HCT116 (cell line): ENCODE measurements around the gene RSPH6A. TPM values are rescaled to one million over a fixed set of nuclear protein-coding genes. Genes with fewer than 3 reads are reported as not detected.

Source experiments
- ATAC-seq: fragments of 200-7000 bp; cut with Tn5 transposase; 2 replicates; pipeline ENCODE4 v1.9.1; 2020; ENCODE audit warnings: mild to moderate bottlenecking, moderate library complexity
- BruUV-seq: library from RNA; stranded (reverse); fragments of 400-500 nt; replicated peaks from 2 replicates; lab custom pipeline; 2021; lab: Mats Ljungman, UMichigan
- CTCF ChIA-PET: fragments of 300-600 bp; sonication (Branson Sonifier 250); formaldehyde crosslinking; loops from one replicate; lab custom pipeline; 2021; ENCODE audit warnings: antibody characterized with exemption; lab: Charles Lee
- POLR2A ChIA-PET: fragments of 300-600, 350-600 bp; sonication (Branson Sonifier 250); formaldehyde crosslinking; loops from one replicate; lab custom pipeline; 2021; ENCODE audit warnings: antibody characterized with exemption; lab: Charles Lee
- RAD21 ChIA-PET, 2 experiments: fragments of 300-600 bp; sonication (Branson Sonifier 250); formaldehyde crosslinking; loops; one replicate each; lab custom pipeline; 2023; ENCODE audit warnings: low total read pairs in 2 of 2; ENCODE audit not compliant: uncharacterized antibody in 2 of 2, unreplicated experiment in 2 of 2, low non-redundant PET in 1 of 2; lab: Charles Lee
- DNase-seq: peaks from one replicate; pipeline ENCODE4 v3.0.0-alpha.2; 2010; ENCODE audit warnings: low read depth, low spot score
- H2AFZ ChIP-seq: fragments of 200-600 bp; shearing (Covaris generic), sonication (generic); 2 replicates; pipeline ENCODE4 v1.6.1; 2017; ENCODE audit warnings: low read depth, mixed run types, mixed read lengths, antibody characterized with exemption, low read length; ENCODE audit not compliant: poor library complexity, severe bottlenecking
- H3K27ac ChIP-seq: 2 replicates; pipeline ENCODE4 v1.5.1; 2012; ENCODE audit warnings: low read depth, low read length
- H3K27me3 ChIP-seq: fragments of 200-600 bp; sonication (generic); 2 replicates; pipeline ENCODE4 v1.6.1; 2016; ENCODE audit warnings: mixed run types, low read length, mixed read lengths; ENCODE audit not compliant: insufficient read depth
- H3K36me3 ChIP-seq, 2 experiments: fragments of 200-500 bp in 1 of 2; fragments of 200-600 bp in 1 of 2; sonication (Bioruptor generic) in 1 of 2; sonication (generic) in 1 of 2; 2 replicates each; pipeline versions ENCODE4 v1.5.1 to v1.6.1; 2014 to 2016; ENCODE audit warnings: low read length in 2 of 2, inconsistent platforms in 1 of 2, mixed read lengths in 1 of 2, mixed run types in 1 of 2; ENCODE audit not compliant: insufficient read depth in 2 of 2, control insufficient read depth in 1 of 2
- H3K4me1 ChIP-seq, 2 experiments: fragments of 200-600 bp in 1 of 2; sonication (generic) in 1 of 2; 2 replicates each; pipeline versions ENCODE4 v1.5.1 to v1.6.1; 2012 to 2017; ENCODE audit warnings: low read length in 2 of 2, inconsistent platforms in 1 of 2, mild to moderate bottlenecking in 1 of 2, mixed read lengths in 1 of 2, mixed run types in 1 of 2, moderate library complexity in 1 of 2; ENCODE audit not compliant: insufficient read depth in 2 of 2, control insufficient read depth in 1 of 2
- H3K4me2 ChIP-seq: fragments of 200-600 bp; sonication (generic); 2 replicates; pipeline ENCODE4 v1.6.1; 2017; ENCODE audit warnings: mixed run types, low read length, mixed read lengths
- H3K4me3 ChIP-seq, 2 experiments: fragments of 200-600 bp in 1 of 2; sonication (generic) in 1 of 2; replicated peaks in 1 of 2; 2 replicates each; pipeline ENCODE4 v1.5.1; 2011 to 2016; ENCODE audit warnings: low read length in 2 of 2, control low read depth in 1 of 2, low read depth in 1 of 2, mild to moderate bottlenecking in 1 of 2, mixed read lengths in 1 of 2, mixed run types in 1 of 2
- H3K79me2 ChIP-seq: fragments of 200-600 bp; sonication (generic); 2 replicates; pipeline ENCODE4 v1.6.1; 2017; ENCODE audit warnings: mild to moderate bottlenecking, mixed run types, low read length, moderate library complexity, mixed read lengths; ENCODE audit not compliant: insufficient read depth
- H3K9ac ChIP-seq: fragments of 200-600 bp; sonication (generic); 2 replicates; pipeline ENCODE4 v1.6.1; 2016; ENCODE audit warnings: low read length, mixed read lengths
- H3K9me2 ChIP-seq: fragments of 200-600 bp; sonication (generic), shearing (Covaris generic); 2 replicates; pipeline ENCODE4 v1.6.1; 2017; ENCODE audit warnings: mixed run types, mild to moderate bottlenecking, moderate library complexity; ENCODE audit not compliant: insufficient read depth
- H3K9me3 ChIP-seq, 2 experiments: fragments of 200-500 bp in 1 of 2; fragments of 200-600 bp in 1 of 2; sonication (Bioruptor generic) in 1 of 2; sonication (generic) in 1 of 2; 2 replicates each; pipeline ENCODE4 v1.6.1; 2014 to 2017; ENCODE audit warnings: low read length in 2 of 2, mixed read lengths in 2 of 2, inconsistent platforms in 1 of 2, low read depth in 1 of 2, mild to moderate bottlenecking in 1 of 2, mixed run types in 1 of 2, moderate library complexity in 1 of 2; ENCODE audit not compliant: control insufficient read depth in 1 of 2, insufficient read depth in 1 of 2
- H4K20me1 ChIP-seq: fragments of 200-600 bp; sonication (generic), shearing (Covaris generic); 2 replicates; pipeline ENCODE4 v1.6.1; 2017; ENCODE audit warnings: mixed run types, mild to moderate bottlenecking, moderate library complexity; ENCODE audit not compliant: insufficient read depth
- CBX3 ChIP-seq: IDR thresholded peaks from 2 replicates; pipeline ENCODE4 v1.6.1; 2012; ENCODE audit warnings: low read depth
- EZH2 ChIP-seq: fragments of 200-600 bp; sonication (generic); IDR thresholded peaks from 2 replicates; pipeline ENCODE4 v1.6.1; 2017; ENCODE audit warnings: antibody characterized with exemption, mixed run types
- FOSL1 ChIP-seq: IDR thresholded peaks from 2 replicates; pipeline ENCODE4 v1.6.1; 2012; ENCODE audit warnings: low read depth
- MAX ChIP-seq: IDR thresholded peaks from 2 replicates; pipeline ENCODE4 v1.6.1; 2012
- POLR2A ChIP-seq: IDR thresholded peaks from 2 replicates; pipeline ENCODE4 v1.7.0; 2011; ENCODE audit warnings: borderline replicate concordance; ENCODE audit not compliant: insufficient read depth, insufficient read length; ENCODE audit errors: extremely low read depth
- POLR2AphosphoS5 ChIP-seq: IDR thresholded peaks from 2 replicates; pipeline ENCODE4 v1.6.1; 2011; ENCODE audit warnings: mild to moderate bottlenecking, low read depth, low read length, moderate library complexity
- SP1 ChIP-seq: IDR thresholded peaks from 2 replicates; pipeline ENCODE4 v1.6.1; 2012; ENCODE audit warnings: low read depth
- TCF7L2 ChIP-seq: IDR thresholded peaks from 2 replicates; pipeline ENCODE4 v1.7.0; 2011; ENCODE audit warnings: borderline replicate concordance, inconsistent platforms; ENCODE audit not compliant: insufficient read depth, insufficient read length; ENCODE audit errors: extremely low read depth
- YY1 ChIP-seq: IDR thresholded peaks from 2 replicates; pipeline ENCODE4 v1.6.1; 2011; ENCODE audit warnings: low read length, low read depth, moderate library complexity, mild to moderate bottlenecking; ENCODE audit not compliant: insufficient replicate concordance; ENCODE audit errors: extremely low read depth
- ZFX ChIP-seq: fragments of 450-650 bp; IDR thresholded peaks from 2 replicates; pipeline ENCODE4 v1.6.1; 2017
- intact Hi-C: fragments of 100-400 bp; cut with micrococcal nuclease; formaldehyde crosslinking; loops from 2 replicates; pipeline ENCODE4 v1.10.0; 2022
- total RNA-seq: library from RNA; stranded (reverse); gene quantifications from one replicate; pipeline ENCODE4 v1.2.1, GENCODE V29; 2021; ENCODE audit not compliant: unreplicated experiment

The RSPH6A gene
- total RNA-seq, 1 experiment from 2014 or later, result 0.57 TPM

- RAD21 ChIA-PET, result interaction anchor here (0.7 to 1.3 kb wide), 3 partner anchors 18 to 23 kb away, joined by 4 to 6 read pairs (median 4); partner anchors contain the start of gene IRF2BP1 (in 1 of the 2)
- CTCF ChIA-PET, result interaction anchor here (0.5 to 3.6 kb wide), 12 partner anchors 13 to 215 kb away, joined by 3 to 45 read pairs (median 6); partner anchors contain the start of genes IGFL4, IRF2BP1, MYPOP and SIX5
- Histone ChIP-seq H2AFZ (peak overlapping the region; percentile 29), H3K36me3 (peaks cover 11 to 15% of the 10 kb centered on the region in 2 experiments; a peak in 3 of 4 replicates), H4K20me1 (no peaks in the 10 kb centered on the region), H3K27me3 (no peaks in the 10 kb centered on the region), H3K9me3 (no peaks in the 10 kb centered on the region), H3K4me1 (peaks cover 11 to 35% of the 10 kb centered on the region in 2 experiments), H3K27ac (peak overlapping the region; percentile 61), H3K4me3 (peak overlapping the region; percentile 91 to 93), H3K79me2 (peaks cover 44% of the 10 kb centered on the region), H3K9me2 (no peaks in the 10 kb centered on the region), H3K9ac (peak overlapping the region; percentile 66), H3K4me2 (peak overlapping the region; percentile 81)
- ATAC-seq, result no peak; the same call in 1 of the 2 replicates
- peak; percentile 6 for TF ChIP-seq POLR2A
- no peak for TF ChIP-seq CBX3
- POLR2A ChIA-PET, result interaction anchor here (0.6 to 2.9 kb wide), 14 partner anchors 9 to 156 kb away, joined by 3 to 24 read pairs (median 3); partner anchors contain the start of genes CCDC61, IRF2BP1, MYPOP and NANOS2
- intact Hi-C loops, result loop anchor here (1.0 kb wide), 1 partner anchor 23 kb away; the partner anchor contains the start of gene IRF2BP1
- BruUV-seq, result TSS peak; percentile 48
- no peak for DNase-seq
Observed at GRCh38 chr19:45863335-45863839, 48.3 kb upstream of the RSPH6A start.

GRCh38 chr19:45862564-45863334 lies 47.6 kb upstream of the RSPH6A start, which contains the start of gene SYMPK:
Gene SYMPK (minus strand): TSS chr19:45863147. CDS start chr19:45854495, 8,652 bp downstream.
- ChIA-PET POLR2A (interaction anchor here (0.6 to 2.9 kb wide), 13 partner anchors 10 to 132 kb away, joined by 3 to 24 read pairs (median 3); partner anchors contain the start of genes CCDC61, IRF2BP1, MYPOP and NANOS2), CTCF (interaction anchor here (0.5 to 3.6 kb wide), 12 partner anchors 13 to 216 kb away, joined by 3 to 45 read pairs (median 6); partner anchors contain the start of genes IGFL4, IRF2BP1, MYPOP and SIX5), RAD21 (interaction anchor here in 1 of 2 experiments (1.3 kb wide), 1 partner anchor 19 kb away, joined by 4 read pairs; no protein-coding TSS in a partner anchor)
- intact Hi-C loops, result loop anchor here (1.0 kb wide), 1 partner anchor 24 kb away; the partner anchor contains the start of gene IRF2BP1
- Histone ChIP-seq H2AFZ (peak within 1 kb of the TSS; percentile 29), H3K4me3 (peak within 1 kb of the TSS; percentile 91 to 93), H3K79me2 (peaks cover 50% of the 10 kb centered on the region), H4K20me1 (no peaks in the 10 kb centered on the region), H3K36me3 (peaks cover 11 to 15% of the 10 kb centered on the region in 2 experiments; a peak in 3 of 4 replicates), H3K27me3 (no peaks in the 10 kb centered on the region), H3K27ac (peak within 1 kb of the TSS; percentile 91), H3K9me3 (no peaks in the 10 kb centered on the region), H3K9ac (peak within 1 kb of the TSS; percentile 92), H3K4me1 (peaks cover 11 to 35% of the 10 kb centered on the region in 2 experiments), H3K9me2 (no peaks in the 10 kb centered on the region), H3K4me2 (peak within 1 kb of the TSS; percentile 81)
- TSS peak; percentile 60 for BruUV-seq
- DNase-seq (peak; percentile 96), ATAC-seq (peak; percentile 91)
- peak; percentile 78 for TF ChIP-seq TCF7L2
- no peak for TF ChIP-seq EZH2
- peak; percentile 71 for TF ChIP-seq POLR2AphosphoS5
- peak; percentile 94 for TF ChIP-seq YY1
- TF ChIP-seq MAX, result peak; percentile 30
- TF ChIP-seq FOSL1, result no peak
- peak; percentile 9; the same call in 1 of the 2 replicates for TF ChIP-seq ZFX
- TF ChIP-seq SP1, result peak; percentile 87
- TF ChIP-seq POLR2A, result peak; percentile 52
